Keratinocyte (primary cell): ENCODE results near the gene NDUFAB1.

Source experiments
- EZH2 ChIP-seq: IDR thresholded peaks from one replicate; pipeline ENCODE4 v1.6.1; 2012; ENCODE audit warnings: inconsistent platforms, mild to moderate bottlenecking, low read length, moderate library complexity
- TF ChIP-seq, protein P1 (sequence below), 3 experiments: IDR thresholded peaks in 1 of 3; conservative IDR thresholded peaks in 1 of 3; optimal IDR thresholded peaks in 1 of 3; 2 replicates in 2 of 3; 3 replicates in 1 of 3; pipeline versions ENCODE3 to v1.5.1; 2011; ENCODE audit warnings: low read length in 3 of 3, mild to moderate bottlenecking in 3 of 3, moderate library complexity in 2 of 3, control low read depth in 1 of 3, inconsistent platforms in 1 of 3; ENCODE audit not compliant: insufficient read depth in 2 of 3; ENCODE audit errors: extremely low read depth in 1 of 3

DNA sequence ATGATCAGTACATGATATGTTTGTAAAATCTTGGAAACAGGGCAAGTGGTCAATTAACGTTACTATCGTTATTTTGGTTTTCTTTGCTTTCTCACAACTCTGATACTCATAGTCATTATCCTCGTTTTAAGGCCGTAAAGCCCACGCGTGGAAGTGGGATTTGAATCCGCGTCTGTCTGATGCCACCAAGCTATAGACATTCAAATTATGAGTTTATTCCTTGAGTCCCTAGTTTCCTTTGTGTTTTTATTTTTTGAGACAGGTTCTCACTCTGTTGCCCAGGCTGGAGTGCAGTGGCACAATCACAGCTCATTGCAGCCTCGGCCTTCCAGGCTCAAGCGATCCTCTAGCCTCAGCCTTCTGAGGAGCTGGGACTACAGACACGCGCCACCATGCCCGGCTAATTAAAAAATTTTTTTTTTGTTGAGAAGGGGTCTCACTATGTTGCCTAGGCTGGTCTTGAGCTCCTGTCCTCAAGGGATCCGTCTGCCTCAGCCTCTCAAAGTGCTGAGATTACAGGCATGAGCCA is 46.2 kb upstream of the NDUFAB1 start:
- TF ChIP-seq, protein P1, sequence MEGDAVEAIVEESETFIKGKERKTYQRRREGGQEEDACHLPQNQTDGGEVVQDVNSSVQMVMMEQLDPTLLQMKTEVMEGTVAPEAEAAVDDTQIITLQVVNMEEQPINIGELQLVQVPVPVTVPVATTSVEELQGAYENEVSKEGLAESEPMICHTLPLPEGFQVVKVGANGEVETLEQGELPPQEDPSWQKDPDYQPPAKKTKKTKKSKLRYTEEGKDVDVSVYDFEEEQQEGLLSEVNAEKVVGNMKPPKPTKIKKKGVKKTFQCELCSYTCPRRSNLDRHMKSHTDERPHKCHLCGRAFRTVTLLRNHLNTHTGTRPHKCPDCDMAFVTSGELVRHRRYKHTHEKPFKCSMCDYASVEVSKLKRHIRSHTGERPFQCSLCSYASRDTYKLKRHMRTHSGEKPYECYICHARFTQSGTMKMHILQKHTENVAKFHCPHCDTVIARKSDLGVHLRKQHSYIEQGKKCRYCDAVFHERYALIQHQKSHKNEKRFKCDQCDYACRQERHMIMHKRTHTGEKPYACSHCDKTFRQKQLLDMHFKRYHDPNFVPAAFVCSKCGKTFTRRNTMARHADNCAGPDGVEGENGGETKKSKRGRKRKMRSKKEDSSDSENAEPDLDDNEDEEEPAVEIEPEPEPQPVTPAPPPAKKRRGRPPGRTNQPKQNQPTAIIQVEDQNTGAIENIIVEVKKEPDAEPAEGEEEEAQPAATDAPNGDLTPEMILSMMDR (optimal IDR thresholded peaks at IDR 0.05 in 1 of 3, IDR thresholded peaks at IDR 0.05 in 1 of 3, conservative IDR thresholded peaks at IDR 0.05 in 1 of 3; ENCODE audit: extremely low read depth in 1 of 3, insufficient read depth in 2 of 3, low read length in 3 of 3) = no peak
- TF ChIP-seq EZH2 = no peak
